GM19463 (cell line): Measurements from ENCODE around the gene CYTL1.
"Not testable (repeated sequence)": the region's sequence is repeated elsewhere in the genome, so short reads cannot be mapped to it uniquely, and the experiment has no call there.

ENCODE experiments used
- ATAC-seq: cut with Tn5 transposase; IDR thresholded peaks from one replicate; pipeline ENCODE4 v1.9.1; 2021; ENCODE audit warnings: mild to moderate bottlenecking, moderate library complexity; ENCODE audit not compliant: unreplicated experiment

The CYTL1 gene, protein sequence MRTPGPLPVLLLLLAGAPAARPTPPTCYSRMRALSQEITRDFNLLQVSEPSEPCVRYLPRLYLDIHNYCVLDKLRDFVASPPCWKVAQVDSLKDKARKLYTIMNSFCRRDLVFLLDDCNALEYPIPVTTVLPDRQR

GRCh38 chr4:5019274-5019673, at the start of gene CYTL1:
CYTL1 (minus strand) TSS chr4:5019458; CDS start chr4:5019445, 13 bp downstream.
- ATAC-seq: no peak

DNA sequence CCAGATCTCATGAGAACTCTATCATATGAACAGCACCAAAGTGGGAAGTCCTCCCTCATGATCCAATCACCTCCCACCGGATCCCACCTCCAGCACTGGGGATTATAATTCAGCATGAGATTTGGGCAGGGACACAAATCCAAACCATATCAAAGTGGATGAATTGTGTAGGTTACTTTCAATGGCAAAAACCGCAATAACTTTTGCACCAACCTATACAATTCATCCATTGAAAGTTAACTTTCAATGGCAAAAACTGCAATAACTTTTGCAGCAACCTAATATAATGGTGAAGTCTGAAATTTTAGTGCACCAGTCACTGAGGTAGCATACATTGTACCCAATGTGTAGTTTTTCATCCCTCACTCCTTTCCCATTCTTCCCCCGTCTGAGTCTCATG, 48.6 kb upstream of the CYTL1 start:
- ATAC-seq: no peak

DNA sequence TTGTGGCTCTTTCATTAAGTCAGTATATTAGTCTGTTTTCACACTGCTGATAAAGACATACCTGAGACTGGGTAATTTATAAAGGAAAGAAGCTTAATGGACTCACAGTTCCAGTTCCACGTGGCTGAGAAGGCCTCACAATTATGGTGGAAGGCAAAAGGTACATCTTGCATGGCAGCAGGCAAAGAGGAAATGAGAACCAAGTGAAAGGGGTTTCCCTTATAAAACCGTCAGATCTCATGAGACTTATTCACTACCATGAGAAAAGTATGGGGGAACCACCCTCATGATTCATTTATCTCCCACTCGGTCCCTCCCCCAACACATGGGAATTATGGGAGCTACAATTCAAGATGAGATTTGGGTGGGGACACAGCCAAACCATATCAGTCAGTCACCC, 47.7 kb upstream of the CYTL1 start:
- not testable (repeated sequence) for ATAC-seq

DNA sequence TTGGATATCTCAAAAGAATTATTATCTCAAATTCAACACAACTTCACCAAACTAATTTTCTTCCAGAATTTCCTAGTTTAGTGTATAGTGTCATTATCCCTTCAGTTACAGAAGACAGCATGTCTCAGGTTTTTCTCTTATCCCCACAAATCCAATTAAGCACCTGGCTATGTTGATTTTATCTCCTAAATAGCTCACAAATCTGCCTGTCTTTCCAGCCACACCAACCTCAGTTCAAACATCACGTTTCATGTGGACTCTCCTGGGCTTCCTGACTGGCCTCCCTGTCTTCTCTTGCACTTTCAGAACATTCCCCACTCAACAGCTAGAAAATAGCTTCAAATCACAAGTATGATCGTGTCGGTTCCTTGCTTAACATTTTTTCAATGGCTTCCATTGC, 46.8 kb upstream of the CYTL1 start:
- ATAC-seq: no peak

DNA sequence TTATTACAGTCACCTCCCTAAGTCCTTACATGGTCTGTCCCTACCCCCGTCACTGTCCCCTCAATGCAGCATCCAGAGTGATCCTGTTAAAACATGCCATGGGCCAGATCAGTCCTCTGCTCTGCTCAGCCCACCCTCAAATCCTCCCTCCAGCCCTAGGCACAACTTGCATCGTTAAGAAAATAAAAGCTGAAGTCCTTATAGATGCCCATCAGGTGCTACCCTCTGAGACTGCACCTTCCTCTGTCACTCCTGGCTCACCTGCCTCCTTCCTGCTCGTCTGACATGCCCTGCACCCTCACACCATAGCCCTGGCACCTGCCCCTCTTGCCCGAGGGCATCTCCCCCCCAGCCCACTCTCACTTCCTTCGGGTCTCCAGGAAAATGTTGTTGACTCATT, 36.2 kb upstream of the CYTL1 start:
- no peak for ATAC-seq

- ATAC-seq: no peak
Measured at GRCh38 chr4:5054532-5054931, 35.3 kb upstream of the CYTL1 start.

DNA sequence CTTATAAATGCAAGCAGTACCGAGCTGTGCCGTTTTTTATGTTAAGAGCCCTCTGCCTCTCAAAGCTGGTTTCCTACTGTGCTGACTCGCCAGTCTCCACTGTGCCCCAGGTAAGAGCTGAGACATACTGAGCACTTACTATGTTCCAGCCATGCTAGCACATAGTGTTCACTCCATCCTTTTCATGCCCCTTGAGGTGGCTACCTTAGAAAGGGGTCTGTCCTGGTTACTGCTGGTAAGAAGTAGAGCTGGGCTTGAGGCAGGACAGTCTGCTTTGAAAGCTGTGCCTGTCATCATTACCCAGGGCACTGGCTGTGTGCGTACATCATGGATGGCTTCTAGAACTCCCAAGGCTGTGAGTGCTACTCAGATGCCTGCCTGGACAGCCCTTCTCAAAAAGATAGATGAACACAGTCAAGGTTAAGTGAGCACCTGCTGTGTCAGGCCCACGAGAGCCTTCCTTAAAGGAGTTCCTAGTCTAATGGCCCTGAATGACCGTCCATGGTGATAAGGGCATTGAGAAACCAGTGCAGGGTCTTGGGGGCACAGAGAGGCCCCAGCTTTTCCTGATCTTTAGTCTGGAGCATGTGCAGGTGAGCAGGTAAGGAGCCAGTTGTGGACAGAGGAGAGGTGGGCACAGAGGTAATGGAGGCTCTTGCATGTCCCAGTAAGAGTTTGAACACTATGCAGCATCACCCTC, 33.6 kb upstream of the CYTL1 start:
- ATAC-seq: no peak

GRCh38 chr4:5052204-5052702, 33.0 kb upstream of the CYTL1 start:
- no peak for ATAC-seq

DNA sequence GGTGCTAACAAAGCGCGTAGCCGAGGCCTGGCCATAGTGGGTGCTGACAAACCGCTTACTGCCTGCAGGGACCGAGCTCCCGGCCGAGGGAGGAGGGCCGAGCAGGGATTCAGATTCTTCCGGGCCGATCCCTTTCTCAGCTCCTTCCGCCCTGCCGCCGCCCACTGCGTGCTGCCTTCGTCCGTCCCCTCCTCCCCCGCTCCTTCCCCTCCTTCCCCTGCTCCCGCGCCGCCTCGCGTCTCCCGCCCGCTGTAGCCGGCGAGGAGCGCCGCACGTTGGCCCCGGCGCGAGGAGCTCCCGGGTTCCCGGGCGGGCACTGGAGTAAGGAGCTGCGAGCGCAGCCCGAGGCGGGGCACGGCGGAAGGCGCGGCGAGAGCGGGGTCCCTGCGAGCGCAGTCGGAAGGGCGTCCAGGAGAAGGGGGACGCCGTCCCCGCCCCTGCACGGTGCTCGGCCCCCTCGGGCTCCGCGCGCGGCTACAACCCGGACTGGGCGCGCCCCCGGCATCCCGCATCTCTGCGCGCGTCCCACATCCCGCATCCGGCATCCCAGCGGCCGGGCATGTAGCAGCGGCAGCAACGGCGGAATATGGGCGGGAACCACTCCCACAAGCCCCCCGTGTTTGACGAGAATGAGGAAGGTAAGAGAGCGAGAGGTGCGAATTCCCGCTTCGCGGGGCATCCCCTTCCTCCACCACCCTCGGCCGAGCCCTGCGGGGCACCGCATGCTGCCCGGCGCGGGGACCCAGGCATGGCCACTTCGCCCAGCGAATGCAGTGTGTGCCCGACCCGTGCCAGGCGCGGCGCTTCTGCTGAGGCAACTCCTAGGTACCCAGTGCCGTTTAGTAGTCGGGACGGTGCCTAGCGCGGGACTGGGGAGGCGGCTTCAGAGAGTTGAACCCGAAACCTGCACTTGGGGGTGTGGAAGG, 32.3 kb upstream of the CYTL1 start, which contains the start of gene STK32B:
STK32B (plus strand) TSS at position 203 of the 926 bp plus-strand sequence.
- no peak for ATAC-seq

GRCh38 chr4:5050520-5051277, 31.4 kb upstream of the CYTL1 start:
- no peak for ATAC-seq

GRCh38 chr4:5048721-5049120, 29.5 kb upstream of the CYTL1 start:
- no peak for ATAC-seq

GRCh38 chr4:5045097-5045496, 25.8 kb upstream of the CYTL1 start:
- ATAC-seq: no peak

DNA sequence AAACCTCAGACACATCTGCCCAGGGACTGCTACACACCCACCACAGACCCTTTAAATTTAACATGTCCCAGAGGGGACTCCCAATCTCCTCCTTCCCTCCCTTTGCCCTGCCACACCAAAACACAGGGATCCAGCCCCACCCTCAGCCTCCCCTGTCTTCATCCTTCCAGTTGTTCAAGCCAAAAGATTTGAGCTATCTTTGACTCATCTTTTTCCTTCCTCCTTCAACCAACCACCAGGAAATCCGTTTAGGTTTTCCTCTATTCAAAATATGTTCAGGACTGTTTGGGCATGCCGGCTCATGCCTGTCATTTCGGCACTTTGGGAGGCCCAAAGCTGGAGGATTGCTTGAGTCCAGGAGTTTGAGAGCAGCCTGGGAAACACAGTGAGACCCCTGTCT, 25.1 kb upstream of the CYTL1 start:
- no peak for ATAC-seq

DNA sequence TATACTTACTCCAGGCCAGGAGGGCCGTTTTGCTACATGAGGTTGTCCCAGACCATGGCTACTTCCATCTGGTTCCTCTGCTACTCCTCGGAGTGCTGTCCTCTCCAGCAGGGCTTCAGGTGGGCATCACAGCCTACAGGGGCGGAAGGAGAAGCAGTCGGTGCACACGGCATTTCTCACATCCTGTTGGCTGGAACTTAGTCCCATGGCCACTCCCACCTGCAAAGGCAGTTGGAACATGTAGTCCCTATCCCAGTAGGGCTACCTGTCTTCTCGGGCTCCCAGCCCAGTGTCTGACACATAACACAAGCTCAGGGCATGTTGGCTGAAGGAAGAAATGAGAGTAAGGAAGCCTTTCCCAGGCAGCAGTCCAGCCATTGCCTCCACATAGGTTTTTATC, 24.3 kb upstream of the CYTL1 start:
- no peak for ATAC-seq

DNA sequence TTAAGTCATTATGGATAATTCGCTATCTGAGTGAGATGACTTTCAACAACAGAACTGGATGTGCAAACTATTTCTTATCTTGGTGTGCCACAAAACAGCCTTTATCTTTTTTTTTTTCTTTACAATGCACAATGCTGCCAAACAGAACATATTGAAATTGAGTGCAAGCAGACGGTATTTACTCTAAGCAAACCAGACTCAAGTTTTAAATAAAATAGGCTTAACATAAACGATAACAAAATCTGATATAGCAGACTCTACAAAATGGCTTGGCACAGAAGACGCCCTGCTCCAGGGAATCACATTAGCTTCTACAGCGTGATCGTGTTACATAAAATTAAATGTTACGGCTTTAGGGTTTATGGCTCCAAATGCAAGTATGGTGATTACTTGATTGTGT, 22.4 kb upstream of the CYTL1 start:
- no peak for ATAC-seq

DNA sequence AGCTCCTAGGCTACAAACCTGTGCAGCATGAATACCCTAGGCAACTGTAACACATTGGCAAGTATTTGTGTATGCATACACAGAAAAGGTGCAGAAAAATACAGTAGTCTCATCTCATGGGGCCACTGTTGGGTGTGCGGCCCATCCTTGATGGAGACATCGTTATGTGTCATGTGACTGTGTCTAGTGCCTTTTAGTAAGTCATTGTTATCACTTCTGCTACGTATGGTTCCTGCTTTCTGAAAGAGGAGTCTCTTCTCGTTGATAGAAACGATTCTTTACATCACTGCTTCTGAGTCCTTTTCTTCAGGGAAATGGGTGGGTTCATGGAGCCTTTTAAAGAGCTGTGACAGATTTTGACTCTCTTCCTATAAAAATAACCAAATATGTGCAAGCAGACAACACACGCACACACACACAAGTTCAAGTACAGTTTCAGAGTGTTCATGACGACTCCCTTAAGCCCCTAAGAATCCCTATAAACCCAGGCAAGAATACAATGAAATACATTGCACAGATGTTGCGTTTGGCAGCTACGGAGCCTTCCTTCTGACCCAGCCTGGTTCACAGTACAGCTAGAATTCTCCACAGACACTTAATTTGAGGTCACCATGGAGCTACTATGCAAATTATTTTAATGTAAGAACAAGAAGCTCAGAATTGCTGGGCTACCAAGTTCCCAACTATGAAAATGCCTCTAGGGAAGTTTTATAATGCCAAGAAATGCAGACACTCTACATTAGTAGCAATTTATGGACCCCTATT, 21.8 kb upstream of the CYTL1 start:
- ATAC-seq: no peak

DNA sequence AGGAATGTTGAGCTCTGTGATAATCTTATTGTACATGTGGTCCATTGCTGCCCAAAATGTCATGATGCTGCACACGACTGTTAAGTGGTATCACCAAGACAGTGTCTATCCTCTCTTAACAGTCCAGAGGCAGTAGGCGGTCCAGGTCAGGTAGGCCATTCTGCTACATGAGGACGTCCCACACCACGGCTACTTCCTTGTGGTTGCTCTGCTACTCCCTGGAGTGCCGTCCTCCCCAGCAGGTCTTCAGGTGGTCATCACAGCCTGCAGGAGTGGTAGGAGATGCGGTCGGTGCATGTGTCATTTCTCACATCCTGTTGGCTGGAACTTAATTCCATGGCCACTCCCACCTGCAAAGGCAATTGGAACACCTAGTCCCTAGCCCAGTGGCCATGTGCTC, 20.5 kb upstream of the CYTL1 start:
- ATAC-seq: no peak

DNA sequence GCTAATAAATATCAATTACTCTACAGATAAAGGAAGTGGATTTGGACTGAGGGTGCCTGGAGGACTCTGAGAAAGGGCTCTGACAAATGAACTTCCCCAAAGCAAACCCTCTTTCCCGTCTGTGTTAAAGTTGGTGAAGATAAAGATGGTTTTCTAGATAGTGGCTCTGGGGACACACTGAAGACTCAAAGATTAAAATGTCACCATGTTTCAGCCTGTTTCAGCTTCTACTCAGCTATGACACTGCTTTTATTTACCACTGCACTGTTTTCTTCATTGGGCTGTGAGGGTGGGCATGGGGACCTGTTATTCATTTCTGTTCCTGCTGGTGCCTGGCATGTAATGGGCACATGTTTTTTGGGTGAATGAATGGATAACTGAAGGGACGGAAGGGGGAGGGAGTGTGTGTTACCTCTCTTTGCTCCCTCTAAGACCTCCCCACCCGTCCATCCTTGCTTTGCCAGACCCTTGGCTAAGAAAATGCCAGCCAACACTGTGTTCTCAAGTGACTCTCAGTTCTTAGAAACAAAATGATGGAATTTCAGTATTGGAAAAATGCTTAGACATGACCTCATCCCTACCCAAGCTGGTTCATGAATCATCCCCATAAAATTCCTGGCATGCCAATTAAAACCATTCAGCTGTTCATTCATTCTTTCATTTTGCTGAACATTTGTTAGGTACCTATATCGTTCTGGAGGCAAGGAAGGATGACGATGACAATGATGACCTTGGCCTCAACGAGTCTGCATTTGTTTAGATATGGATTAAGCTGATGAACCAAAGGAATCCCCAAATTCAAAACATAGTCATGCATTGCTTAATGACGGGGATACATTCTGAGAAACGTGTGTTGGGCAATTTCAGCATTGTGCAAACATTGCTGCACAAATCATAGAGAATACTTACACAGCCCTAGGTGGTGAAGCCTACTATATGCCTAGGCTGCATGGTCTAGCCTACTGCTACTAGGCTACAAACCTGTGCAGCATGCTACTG, 18.6 kb upstream of the CYTL1 start:
- no peak for ATAC-seq

- no peak for ATAC-seq
Measured at GRCh38 chr4:5036239-5036638, 17.0 kb upstream of the CYTL1 start.
